Measurements from ENCODE around the gene GRM7.

Gene GRM7

GRCh38 chr3:7508821-7509220 is 647.9 kb downstream of the GRM7 start:
- TF ChIP-seq SIN3A (IDR thresholded peaks at IDR 0.05; ENCODE audit: borderline replicate concordance, insufficient read depth, low read length), result no peak
- TF ChIP-seq, protein P1, sequence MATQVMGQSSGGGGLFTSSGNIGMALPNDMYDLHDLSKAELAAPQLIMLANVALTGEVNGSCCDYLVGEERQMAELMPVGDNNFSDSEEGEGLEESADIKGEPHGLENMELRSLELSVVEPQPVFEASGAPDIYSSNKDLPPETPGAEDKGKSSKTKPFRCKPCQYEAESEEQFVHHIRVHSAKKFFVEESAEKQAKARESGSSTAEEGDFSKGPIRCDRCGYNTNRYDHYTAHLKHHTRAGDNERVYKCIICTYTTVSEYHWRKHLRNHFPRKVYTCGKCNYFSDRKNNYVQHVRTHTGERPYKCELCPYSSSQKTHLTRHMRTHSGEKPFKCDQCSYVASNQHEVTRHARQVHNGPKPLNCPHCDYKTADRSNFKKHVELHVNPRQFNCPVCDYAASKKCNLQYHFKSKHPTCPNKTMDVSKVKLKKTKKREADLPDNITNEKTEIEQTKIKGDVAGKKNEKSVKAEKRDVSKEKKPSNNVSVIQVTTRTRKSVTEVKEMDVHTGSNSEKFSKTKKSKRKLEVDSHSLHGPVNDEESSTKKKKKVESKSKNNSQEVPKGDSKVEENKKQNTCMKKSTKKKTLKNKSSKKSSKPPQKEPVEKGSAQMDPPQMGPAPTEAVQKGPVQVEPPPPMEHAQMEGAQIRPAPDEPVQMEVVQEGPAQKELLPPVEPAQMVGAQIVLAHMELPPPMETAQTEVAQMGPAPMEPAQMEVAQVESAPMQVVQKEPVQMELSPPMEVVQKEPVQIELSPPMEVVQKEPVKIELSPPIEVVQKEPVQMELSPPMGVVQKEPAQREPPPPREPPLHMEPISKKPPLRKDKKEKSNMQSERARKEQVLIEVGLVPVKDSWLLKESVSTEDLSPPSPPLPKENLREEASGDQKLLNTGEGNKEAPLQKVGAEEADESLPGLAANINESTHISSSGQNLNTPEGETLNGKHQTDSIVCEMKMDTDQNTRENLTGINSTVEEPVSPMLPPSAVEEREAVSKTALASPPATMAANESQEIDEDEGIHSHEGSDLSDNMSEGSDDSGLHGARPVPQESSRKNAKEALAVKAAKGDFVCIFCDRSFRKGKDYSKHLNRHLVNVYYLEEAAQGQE (IDR thresholded peaks at IDR 0.05; ENCODE audit: insufficient read depth in 1 of 2, low read depth in 2 of 2, low read length in 2 of 2), result no peak
- no peak for TF ChIP-seq POLR2AphosphoS5 (IDR thresholded peaks at IDR 0.05; ENCODE audit: low read depth, low read length)
- no peak for TF ChIP-seq TAF1 (IDR thresholded peaks at IDR 0.05; ENCODE audit: borderline replicate concordance, insufficient read depth, low read length)

- TF ChIP-seq FOXP2 (optimal IDR thresholded peaks at IDR 0.05; ENCODE audit: borderline replicate concordance, extremely low read depth, extremely low read length, insufficient read depth) (no peak), SIN3A (IDR thresholded peaks at IDR 0.05; ENCODE audit: borderline replicate concordance, insufficient read depth, low read length) (no peak), TAF1 (IDR thresholded peaks at IDR 0.05; ENCODE audit: borderline replicate concordance, insufficient read depth, low read length) (no peak), POLR2AphosphoS5 (IDR thresholded peaks at IDR 0.05; ENCODE audit: low read depth, low read length) (no peak)
- TF ChIP-seq, protein P1 (IDR thresholded peaks at IDR 0.05; ENCODE audit: insufficient read depth in 1 of 2, low read depth in 2 of 2, low read length in 2 of 2), result no peak
These were observed 651.1 kb downstream of the GRM7 start for GRCh38 chr3:7512048-7512447.

DNA sequence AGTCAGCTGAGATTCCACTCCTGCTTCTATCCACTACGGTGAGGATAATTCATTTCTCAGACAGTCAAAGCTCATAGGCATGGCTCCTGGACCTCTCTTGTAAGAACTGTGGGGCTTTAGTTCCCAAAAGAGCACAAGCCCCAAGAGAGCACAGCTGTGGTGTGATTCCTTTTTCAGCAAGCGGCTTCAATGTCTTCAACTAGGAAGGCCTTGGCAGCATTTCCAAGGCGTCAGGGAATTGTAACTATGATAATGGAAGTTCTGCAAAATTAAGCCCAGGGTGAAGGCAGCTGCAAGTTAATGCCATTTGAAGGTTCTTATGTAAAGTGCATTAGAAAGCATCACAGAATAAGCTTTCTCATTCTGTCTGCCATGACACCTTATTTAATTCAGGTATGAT is 657.1 kb downstream of the GRM7 start:
- TF ChIP-seq, protein P1 (IDR thresholded peaks at IDR 0.05; ENCODE audit: insufficient read depth in 1 of 2, low read depth in 2 of 2, low read length in 2 of 2), result no peak
- TF ChIP-seq SIN3A (IDR thresholded peaks at IDR 0.05; ENCODE audit: borderline replicate concordance, insufficient read depth, low read length), result no peak
- no peak for TF ChIP-seq FOXP2 (optimal IDR thresholded peaks at IDR 0.05; ENCODE audit: borderline replicate concordance, extremely low read depth, extremely low read length, insufficient read depth)
- TF ChIP-seq TAF1 (IDR thresholded peaks at IDR 0.05; ENCODE audit: borderline replicate concordance, insufficient read depth, low read length), result no peak
- no peak for TF ChIP-seq POLR2AphosphoS5 (IDR thresholded peaks at IDR 0.05; ENCODE audit: low read depth, low read length)

DNA sequence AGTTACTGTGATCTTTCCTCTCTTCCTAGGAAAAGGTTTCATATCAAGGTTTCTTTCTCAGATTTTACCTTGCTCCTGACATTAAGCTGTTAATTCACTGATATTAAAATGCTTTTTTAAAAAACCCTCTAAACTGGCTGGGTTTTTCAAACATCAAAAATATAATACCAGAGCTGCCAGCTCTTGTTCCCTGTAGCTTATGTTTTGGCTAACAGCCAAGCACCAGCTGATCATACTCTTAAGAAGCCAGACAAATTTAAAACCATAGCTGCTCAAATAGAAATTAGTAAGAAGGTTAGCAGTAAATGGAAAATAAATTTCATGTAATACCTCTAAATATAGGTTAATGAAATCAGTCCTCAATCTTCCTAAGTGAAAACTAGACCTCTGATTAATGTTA is 657.5 kb downstream of the GRM7 start:
- no peak for TF ChIP-seq TAF1 (IDR thresholded peaks at IDR 0.05; ENCODE audit: borderline replicate concordance, insufficient read depth, low read length)
- TF ChIP-seq, protein P1 (IDR thresholded peaks at IDR 0.05; ENCODE audit: insufficient read depth in 1 of 2, low read depth in 2 of 2, low read length in 2 of 2), result no peak
- TF ChIP-seq SIN3A (IDR thresholded peaks at IDR 0.05; ENCODE audit: borderline replicate concordance, insufficient read depth, low read length), result no peak
- TF ChIP-seq FOXP2 (optimal IDR thresholded peaks at IDR 0.05; ENCODE audit: borderline replicate concordance, extremely low read depth, extremely low read length, insufficient read depth), result no peak
- TF ChIP-seq POLR2AphosphoS5 (IDR thresholded peaks at IDR 0.05; ENCODE audit: low read depth, low read length), result no peak

DNA sequence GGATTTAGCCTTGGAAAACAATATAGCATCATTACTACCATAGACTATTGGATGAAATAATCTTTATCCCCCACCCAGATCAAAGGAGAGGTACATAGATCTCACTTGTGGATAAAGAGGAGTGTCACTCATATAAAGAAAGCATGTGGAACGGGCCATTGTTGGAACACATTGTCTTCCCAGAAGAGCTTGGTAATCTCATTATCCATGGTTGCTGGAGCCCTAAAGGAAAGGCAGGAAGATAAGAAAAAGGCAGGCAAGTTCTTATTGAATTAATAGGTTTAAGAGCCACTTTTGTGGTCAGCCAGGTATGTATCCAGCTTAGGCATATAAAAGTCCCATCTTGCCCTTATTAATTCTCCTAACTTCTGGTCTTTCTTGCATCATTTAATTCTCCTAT is 659.1 kb downstream of the GRM7 start:
- TF ChIP-seq, protein P1 (IDR thresholded peaks at IDR 0.05; ENCODE audit: insufficient read depth in 1 of 2, low read depth in 2 of 2, low read length in 2 of 2), result no peak
- TF ChIP-seq FOXP2 (optimal IDR thresholded peaks at IDR 0.05; ENCODE audit: borderline replicate concordance, extremely low read depth, extremely low read length, insufficient read depth), result no peak
- TF ChIP-seq SIN3A (IDR thresholded peaks at IDR 0.05; ENCODE audit: borderline replicate concordance, insufficient read depth, low read length), result no peak
- no peak for TF ChIP-seq POLR2AphosphoS5 (IDR thresholded peaks at IDR 0.05; ENCODE audit: low read depth, low read length)
- TF ChIP-seq TAF1 (IDR thresholded peaks at IDR 0.05; ENCODE audit: borderline replicate concordance, insufficient read depth, low read length), result no peak

All from PFSK-1 (cell line).